Subcutaneous adipose tissue (tissue), 4 donors: Measurements from ENCODE around the gene TSC2. TPM values are rescaled to one million over a fixed set of nuclear protein-coding genes. Genes with fewer than 3 reads are reported as not detected.

ENCODE experiments used
- CTCF ChIP-seq: fragments of 450-650 bp; IDR thresholded peaks from one replicate; pipeline ENCODE4 v1.5.1; 2016; ENCODE audit warnings: low read depth, mild to moderate bottlenecking, control low read depth, antibody characterized with exemption, moderate library complexity
- total RNA-seq, 4 donors: library from RNA; depleted of rRNA; stranded (reverse); fragments of >200 nt; gene quantifications; one replicate each; pipeline ENCODE4 v1.1.0, GENCODE V29; 2016

The TSC2 gene
- total RNA-seq, 4 donors from 2014 or later = 31.1 to 110 (median 50.2) TPM

GRCh38 chr16:2083876-2084780 is 36.3 kb downstream of the TSC2 start:
- TF ChIP-seq CTCF = no peak

DNA sequence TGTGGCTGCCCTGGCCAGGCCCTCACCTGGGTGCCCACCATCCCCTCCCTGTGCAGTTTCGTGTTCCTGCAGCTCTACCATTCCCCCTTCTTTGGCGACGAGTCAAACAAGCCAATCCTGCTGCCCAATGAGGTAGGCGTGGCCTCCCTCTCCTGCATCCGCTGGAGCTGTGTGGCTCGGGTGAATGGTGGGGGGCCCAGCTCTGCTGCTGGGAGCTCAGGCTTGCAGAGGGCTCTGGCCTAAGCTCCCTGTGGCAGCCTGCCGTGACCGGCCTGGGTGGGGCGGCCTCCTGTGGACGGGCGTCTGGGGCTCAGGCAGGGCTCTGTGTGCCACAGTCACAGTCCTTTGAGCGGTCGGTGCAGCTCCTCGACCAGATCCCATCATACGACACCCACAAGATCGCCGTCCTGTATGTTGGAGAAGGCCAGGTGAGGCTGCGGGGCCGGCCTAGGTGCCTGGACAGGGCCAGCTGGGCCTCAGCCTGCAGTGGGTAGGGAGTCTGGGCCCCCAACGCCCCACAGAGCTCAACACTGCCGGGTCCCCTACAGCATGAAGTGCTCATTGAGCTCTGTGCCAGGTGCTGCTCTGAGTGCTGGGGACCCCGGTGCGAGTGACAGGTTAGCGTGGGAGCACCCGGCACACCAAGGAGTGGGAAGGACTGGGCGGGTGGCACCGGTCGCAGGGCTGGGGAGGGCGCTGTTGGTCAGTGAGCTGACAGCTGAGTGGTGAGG is 37.3 kb downstream of the TSC2 start:
- TF ChIP-seq CTCF = no peak

DNA sequence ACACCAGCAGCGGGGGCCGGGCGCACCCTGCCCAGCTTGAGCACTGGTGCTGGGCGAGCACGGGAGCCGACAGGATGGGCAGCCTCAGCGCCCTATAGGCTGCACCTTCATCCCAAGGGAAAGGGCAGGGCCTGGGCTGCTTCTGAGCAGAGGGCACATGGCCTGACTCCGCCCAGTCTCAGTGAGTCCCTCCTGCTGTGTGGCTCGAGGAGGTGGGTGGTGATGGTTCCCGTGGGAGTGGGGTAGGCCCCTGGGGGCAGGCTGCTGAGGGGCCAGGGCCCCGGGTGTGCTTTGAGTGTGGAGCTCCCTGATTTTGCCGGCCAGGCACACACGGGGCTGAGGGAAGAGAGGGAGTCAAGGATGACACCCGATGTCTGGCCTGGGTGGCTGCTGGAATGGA is 37.9 kb downstream of the TSC2 start:
- TF ChIP-seq CTCF = no peak

DNA sequence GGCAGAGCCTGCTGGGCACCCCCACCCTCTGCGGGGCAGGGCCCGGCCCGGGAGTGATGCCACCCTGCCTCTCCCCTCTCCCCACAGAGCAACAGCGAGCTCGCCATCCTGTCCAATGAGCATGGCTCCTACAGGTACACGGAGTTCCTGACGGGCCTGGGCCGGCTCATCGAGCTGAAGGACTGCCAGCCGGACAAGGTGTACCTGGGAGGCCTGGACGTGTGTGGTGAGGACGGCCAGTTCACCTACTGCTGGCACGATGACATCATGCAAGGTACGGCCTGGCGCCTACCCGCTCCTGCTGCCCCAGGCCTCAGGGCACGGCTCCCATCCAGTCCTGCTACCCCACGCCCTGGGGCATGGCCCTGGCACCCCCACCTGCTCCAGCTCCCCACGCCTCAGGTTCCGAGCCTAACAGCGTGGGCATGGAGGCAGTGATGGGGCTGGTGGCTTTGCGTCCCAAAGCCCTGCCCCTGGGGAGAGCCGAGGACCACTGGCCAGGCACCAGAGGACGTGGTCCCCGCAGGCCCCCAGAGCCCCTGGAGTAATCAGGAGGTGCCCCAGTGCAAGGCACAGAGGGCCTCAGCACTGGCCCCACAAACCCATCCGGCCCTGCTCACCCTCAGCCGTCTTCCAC is 38.4 kb downstream of the TSC2 start:
- TF ChIP-seq CTCF = no peak

DNA sequence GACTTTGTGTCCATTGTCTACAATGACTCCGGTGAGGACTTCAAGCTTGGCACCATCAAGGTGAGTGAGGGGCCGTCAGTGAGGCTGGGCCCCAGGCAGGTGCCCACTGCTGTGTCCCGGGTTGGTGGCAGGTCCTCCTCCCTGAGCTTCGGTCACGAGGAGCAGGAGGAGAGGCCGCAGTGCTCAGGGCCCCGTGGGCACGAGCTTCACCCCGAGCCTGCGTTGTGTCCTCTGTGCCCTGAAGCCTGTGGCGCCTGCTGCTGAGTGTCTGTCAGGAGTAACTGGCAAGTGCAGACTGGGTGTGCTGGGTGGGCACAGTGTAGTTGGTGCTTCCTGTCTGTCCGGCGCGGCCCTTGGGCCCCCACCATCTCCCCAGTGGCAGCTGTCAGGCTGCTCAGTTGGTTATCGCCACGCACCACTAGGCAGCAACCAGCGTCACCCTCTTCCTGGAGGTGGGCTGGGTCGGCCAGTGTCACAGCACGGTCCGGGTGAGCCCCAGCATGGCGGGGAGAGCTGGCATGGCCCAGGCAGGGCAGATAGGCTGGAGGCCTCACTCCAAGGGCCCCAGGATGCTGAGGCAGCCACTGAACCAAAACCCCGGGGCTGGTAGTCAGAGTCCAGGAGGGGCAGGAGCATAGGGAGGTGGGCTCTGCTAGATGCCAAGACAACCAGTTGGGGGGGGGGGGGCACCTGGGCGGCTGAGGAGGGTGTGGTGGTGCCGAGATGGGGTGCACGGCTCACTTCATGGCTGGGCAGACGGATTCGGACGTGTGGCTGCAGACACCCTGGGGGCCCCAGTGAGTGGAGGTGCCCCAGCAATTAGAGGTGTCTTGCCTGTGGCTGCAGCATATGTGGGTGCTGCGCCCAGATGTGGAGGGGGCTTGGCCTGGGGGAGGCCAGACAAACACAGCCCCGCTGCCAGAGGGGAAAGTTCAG is 39.3 kb downstream of the TSC2 start:
- no peak for TF ChIP-seq CTCF

DNA sequence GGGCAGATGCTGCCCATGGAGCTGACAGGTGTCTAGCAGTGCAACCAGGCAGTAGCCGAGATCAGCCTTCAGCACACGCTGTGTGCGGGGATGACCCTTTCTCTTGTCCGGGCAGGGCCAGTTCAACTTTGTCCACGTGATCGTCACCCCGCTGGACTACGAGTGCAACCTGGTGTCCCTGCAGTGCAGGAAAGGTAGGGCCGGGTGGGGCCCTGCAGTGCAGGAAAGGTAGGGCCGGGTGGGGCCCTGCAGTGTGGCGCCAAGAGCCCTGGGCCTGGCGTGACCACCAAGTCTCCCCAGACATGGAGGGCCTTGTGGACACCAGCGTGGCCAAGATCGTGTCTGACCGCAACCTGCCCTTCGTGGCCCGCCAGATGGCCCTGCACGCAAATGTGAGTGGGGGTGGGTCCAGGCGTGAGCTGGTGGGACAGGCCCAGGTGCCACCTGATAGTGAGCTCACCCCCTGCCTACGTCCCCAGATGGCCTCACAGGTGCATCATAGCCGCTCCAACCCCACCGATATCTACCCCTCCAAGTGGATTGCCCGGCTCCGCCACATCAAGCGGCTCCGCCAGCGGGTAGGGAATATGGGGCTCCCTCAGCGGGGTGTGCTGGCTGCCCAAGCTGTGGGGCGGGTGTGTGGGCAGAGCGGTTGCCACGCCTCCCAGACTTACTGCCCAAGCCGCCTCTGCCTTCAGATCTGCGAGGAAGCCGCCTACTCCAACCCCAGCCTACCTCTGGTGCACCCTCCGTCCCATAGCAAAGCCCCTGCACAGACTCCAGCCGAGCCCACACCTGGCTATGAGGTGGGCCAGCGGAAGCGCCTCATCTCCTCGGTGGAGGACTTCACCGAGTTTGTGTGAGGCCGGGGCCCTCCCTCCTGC is 40.2 kb downstream of the TSC2 start:
- no peak for TF ChIP-seq CTCF
